Measurements from ENCODE around the gene ARHGEF28.

DNA sequence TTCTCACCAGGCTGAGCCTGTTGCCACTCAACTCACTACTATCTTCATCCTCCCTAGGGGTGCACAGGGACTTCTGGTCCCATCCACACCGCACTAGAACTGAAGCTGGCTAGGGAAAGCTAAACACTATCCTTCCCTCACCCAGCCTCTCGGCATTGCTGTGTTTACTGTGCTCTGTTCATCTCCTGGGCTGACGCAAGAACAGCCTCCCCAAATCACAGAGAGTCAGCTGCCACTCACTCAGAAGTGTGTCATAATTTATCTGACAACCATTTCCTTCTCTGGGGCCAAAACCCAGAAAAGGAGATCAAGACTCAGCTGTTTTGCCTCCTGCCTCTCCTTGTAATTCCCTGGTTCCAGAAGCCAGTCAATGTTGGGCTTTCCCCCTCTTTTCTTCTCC lies 92.8 kb downstream of the ARHGEF28 start:
- TF ChIP-seq CTCF (IDR thresholded peaks at IDR 0.05; ENCODE audit: low read depth, low read length, poor library complexity, severe bottlenecking) (no peak), EZH2phosphoT487 (IDR thresholded peaks at IDR 0.05; ENCODE audit: borderline replicate concordance, low read length) (no peak)

All from DOHH2 (cell line).